Measurements from ENCODE around the gene C1orf116.
A peak's percentile ranks its signal among the peaks of the same experiment; 100 is the strongest.

Gene C1orf116

GRCh38 chr1:206987873-206988272, 44.7 kb downstream of the C1orf116 start:
- no peak for DNase-seq (ENCODE audit: low read depth)

- DNase-seq (ENCODE audit: low read depth) = no peak
Observed at GRCh38 chr1:206986885-206987284, 45.7 kb downstream of the C1orf116 start.

GRCh38 chr1:206986402-206986801, 46.2 kb downstream of the C1orf116 start:
- no peak for DNase-seq (ENCODE audit: low read depth)

- DNase-seq (ENCODE audit: low read depth) = no peak
Observed at GRCh38 chr1:206985162-206985749, 47.3 kb downstream of the C1orf116 start.

DNA sequence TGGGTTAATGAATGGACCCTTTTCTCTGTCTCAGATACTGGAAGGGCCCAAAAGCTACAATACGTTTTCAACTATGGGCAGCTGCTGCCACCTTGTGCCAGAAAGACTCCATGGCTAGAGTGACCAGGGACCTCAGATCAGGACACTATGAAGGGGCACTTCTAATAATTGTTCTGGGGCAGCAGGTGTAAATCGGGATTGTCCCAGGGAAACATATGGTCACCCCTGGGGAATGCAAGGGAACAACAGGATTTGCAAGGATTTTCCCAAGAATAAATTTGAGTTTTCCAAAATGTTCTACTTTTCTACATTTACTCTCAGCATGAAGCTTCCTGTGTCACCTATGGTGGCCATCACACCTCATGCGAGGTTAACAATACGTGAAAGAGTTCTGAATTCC, 50.3 kb downstream of the C1orf116 start:
- DNase-seq (ENCODE audit: low read depth) = peak; percentile 56

DNA sequence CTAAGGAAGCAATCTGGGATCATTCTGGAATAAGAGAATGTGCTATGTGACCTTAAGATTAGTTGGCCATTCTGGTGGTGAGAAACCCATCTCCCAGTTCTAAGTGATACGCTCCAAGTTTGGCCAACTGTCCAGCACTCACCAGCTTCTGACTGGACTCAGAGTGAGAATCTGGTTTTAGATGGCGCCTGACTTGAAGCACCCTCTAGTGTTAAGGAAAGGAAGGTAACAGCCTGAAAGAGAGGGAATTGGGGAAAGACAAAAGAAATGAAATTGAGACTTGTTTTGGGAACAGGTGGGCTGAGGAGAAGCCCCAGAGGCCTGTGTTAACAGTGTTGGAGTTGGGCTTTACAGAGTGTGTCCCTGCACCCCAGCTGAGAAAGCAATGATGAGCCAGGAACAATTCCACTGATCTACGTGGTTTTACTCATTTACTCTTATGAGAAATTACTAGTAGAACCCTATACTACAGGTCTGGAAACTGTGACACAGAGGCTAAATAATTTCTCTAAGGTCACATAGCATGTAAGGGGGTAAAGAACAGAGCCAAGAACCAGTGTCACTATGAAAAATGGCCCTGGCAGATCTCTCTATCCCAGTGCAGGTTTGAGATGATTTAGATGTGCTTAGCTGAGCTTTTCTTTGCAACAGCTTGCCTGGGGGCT, 53.0 kb downstream of the C1orf116 start:
- peak; percentile 35 for DNase-seq (ENCODE audit: low read depth)

DNA sequence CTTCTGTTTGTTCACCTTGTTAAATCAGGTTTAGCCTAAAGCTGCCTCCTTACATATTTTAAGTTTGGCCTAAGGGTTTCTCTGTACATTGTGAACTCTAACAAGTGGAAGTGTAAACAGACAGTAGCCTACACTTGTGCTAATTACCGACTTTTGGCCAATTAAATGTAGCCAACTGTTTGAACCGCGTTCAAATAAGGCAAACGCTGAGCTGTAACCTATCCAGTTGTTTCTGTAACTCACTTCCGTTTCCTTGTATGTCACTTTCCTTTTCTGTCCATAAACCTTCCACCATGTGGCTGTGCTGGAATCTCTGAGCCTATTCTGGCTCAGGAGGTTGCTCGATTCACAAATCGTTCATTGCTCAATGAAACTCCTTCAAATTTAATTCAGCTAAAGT, 54.3 kb downstream of the C1orf116 start:
- no peak for DNase-seq (ENCODE audit: low read depth)

DNA sequence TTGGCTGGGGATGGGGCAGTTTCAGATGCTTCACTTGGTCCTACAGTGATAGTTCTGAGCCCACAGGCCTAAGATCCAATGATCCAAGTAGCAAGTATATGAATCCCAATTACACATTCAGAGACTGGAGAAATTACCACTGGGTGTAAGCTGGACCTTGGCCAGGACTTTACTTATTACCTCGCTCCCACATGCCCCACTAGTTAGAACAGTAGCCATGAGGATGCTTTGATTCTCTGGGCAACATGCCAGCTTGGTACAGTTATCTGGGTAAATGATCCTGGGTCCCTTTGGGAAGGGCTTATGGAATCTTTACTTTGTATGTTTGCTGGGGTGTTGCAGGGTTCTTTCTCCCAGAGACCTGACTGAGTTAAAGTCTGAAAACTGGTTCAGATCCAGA, 57.2 kb downstream of the C1orf116 start:
- DNase-seq (ENCODE audit: low read depth) = no peak

GRCh38 chr1:206974140-206974539, 58.4 kb downstream of the C1orf116 start:
- no peak for DNase-seq (ENCODE audit: low read depth)

DNA sequence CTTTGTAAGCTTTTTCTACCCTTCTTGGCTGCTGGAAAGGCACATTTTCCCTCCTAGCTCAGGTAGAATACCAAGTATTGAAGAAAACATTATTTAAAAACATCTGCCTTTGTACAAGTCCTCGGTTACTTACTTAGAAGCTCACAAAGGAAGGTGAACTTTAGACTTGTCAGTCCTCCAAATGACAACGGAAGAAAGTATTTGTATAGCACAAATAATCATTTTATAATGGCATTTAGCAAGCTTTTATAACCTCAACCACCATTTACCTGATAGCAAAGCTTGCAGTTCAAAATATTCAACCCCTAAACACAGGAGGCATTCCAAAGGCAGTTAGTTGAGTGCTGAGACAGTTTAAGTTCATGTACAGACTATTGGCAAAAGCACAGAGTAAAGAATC, 59.8 kb downstream of the C1orf116 start:
- DNase-seq (ENCODE audit: low read depth) = no peak

GRCh38 chr1:206971029-206971655, 61.4 kb downstream of the C1orf116 start:
- no peak for DNase-seq (ENCODE audit: low read depth)

DNA sequence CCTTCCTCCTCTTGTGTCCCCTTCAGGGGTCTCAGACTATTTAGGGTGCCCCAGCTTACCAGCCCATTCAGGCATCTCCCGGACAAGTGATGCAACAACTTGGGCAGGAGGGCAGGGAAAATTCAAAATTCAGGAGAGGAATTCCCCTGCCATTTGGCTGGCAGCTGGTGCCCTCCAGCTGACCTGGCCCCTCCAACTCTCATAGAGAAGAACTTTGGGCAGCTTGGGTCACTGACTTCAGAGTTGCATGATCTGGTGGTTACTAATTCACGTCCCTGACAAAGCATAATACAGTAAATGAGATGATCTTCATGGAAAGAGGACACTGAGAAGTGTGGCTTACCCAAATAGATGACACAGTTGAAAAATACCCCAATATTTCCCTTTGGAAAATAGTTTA, 62.1 kb downstream of the C1orf116 start, which contains the start of gene FCAMR:
Gene FCAMR (minus strand): TSS at position 15 of the 400 bp plus-strand sequence. CDS start 335 bp downstream, outside the sequence.
- DNase-seq (ENCODE audit: low read depth) = no peak

DNA sequence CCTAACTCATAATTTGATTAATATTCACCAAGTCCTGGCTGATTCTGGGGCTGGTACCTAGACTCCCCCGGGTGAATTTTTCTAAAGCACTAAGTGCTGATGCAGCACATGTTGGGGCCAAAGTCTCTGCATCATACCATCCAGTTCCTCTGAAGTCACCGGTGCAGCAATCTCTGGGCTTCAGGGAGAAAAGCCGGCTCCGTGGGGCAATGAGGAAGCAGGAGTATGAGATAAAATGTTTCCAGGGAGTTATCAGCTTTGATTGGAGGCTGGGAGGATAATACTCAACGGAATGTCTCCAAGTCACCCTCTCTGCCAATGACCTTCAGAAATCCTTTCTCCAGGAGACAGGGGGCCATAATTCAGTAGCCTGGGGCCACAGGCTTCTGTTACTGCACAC, 63.5 kb downstream of the C1orf116 start:
- no peak for DNase-seq (ENCODE audit: low read depth)

Data from EH (cell line).